NCI-H2081 treated with DMSO at 0.1 percent for 48 hours (cell line): ENCODE data around the gene BRI3BP.
"Not testable (repeated sequence)": the region's sequence is repeated elsewhere in the genome, so short reads cannot be mapped to it uniquely, and the experiment has no call there.

ENCODE experiments used
- DNase-seq: peaks from one replicate; lab custom pipeline; 2025; lab: John Stamatoyannopoulos, UW

BRI3BP gene

DNA sequence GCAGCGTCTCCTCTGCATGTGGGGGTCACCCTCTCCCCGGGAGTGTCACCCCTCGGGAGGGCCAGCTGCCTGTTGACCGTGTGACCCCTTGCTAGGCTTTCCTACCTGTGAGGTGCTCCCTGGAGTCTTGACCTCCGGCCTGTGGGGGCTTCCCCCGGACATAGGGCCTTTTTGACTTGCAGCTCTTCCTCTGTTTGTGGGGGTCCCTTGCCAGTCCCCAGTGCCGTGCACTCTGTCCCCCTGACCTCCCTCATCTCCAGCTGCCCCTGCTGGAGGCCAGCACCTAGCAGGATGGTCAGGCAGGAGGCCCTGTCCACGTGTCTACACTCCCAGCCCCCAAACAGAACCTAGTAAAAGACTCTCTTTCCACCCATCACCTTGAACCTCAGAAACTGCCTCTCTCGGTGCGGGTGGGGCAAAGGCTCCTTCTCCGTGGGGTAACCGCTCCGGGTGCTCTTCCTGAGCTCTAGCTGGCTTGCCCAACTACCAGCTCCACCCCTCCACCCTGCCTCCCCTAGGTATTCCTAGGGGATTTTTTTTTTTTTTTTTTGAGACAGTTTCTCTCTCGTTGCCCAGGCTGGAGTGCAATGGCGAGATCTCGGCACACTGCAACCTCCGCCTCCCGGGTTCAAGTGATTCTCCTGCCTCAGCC lies 72.6 kb downstream of the BRI3BP start:
- DNase-seq: no peak

DNA sequence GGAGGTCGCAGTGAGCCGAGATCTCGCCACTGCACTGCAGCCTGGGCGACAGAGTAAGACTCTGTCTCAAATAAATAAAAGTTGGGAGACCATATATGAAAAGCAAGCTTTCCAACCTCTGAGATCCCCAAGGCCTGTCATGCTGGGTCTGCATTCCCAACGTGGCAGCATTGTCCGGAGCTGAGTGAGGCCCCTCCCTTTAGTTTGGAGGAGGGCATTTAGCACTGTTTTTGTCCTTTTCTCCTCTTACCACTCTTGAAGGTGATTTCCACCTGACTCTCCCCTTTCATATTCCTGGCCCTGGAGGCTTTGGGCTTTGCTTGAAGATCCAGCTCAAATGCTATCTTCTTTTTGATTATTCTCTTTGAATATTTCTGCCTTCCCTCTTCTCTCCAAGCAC lies 74.9 kb downstream of the BRI3BP start:
- DNase-seq: no peak

DNA sequence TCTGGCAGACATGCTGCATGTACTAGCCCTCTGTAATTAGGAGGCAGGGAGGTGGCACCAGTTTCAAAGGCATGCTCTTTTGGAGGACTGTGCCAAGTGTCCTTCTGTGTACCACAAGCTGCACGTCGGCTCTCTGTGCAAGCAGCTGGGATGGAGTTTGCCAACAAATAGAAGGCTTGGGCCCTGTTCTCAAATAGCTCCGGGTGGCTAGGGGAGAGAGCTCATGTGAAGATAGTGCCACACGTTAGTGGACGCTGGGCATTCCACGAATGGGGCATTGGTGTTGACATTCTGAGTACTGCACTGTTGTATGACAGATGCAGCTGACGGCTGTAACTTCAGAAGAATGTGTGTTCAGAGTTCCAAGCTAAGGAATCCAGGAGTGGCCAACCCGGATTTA lies 76.2 kb downstream of the BRI3BP start:
- no peak for DNase-seq

DNA sequence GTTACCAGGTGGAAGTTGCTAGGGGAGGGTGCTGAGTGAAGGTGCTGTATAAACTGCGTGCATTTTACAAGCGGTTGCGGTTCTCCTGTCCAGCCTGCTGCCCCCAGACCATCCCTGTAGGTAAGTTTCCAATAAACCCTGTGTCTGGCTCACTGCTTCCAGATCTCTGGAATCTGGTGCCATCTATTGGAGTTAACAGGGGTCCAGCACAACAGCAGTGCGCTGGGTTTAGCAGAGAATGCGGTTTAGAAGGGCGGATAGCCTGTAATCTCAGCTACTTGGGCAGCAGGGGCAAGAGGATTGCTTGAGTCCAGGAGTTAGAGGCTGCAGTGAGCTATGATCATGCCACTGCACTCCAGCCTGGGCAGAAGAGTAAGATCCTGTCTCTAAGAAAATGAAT lies 76.7 kb downstream of the BRI3BP start:
- no peak for DNase-seq

DNA sequence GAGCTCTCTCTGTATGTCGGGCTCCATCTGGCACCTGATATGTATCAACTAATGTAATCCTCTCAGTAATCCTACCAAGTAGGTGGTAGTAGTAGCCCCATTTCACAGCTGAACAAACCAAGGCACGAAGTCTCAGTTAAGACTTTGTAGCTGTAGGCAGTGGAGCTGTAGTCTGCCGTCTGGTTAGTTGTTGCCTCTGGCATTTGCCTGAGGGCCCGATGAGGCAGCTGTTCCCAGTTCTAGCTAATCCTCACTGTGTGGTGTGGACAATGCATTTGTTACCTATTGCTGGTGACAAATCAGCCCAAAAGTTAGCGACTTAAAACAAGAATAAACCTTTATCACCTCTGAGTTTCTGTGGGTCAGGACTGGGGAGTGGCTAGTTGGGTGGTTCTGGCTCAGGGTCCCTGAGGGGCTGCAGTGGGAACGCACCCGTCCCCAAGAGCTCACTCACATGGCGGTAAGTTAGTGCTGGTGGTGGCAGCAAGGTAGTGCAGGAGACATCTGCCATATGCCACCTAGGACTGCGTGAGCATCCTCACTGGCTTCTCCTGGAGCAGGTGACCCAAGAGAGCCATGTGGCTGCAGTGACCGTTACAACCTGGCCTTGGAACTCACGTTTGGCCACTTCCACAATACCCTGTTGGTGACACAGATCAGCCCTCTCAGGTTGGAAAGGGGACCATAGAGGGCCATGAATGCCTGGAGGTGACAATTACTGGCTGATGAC lies 77.4 kb downstream of the BRI3BP start:
- DNase-seq: no peak

DNA sequence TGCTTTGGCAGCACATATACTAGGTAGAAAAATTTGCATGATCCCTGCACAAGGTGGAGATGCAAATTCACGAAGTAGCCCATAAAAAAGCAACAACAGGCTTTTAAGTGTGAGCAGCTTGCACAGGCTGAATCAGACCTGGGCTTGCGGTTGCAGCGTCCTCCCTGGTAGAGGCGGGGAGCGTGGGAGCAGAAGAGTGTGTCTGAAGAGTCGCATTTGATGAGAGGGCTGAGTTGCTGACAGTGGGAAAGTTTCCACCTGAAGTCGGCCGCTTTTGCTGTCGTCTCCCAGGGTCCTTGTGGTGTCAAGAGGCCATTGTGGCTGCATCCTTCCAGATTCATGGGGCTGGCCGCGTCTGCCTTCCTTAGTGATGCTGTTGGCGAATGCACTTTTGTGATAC lies 78.0 kb downstream of the BRI3BP start:
- DNase-seq: no peak

DNA sequence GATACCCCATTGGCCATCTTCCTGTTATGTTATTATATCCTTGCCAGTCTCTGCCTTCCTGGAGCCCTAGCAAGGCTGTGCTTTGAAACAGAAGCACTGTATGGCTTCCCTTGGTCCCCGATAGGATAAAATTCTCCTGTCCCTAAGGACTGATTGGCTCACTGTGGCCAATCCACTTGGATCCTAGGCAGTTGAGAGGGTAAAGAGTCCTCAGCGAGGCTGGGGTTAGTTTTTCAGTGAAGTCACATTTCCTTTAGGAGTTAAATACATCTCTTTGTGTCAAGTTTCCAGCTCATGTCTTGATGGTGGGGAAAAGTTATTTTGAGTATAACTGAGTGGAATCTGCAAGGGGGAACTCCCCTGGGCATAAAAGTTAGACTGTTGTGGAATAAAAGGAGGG lies 79.1 kb downstream of the BRI3BP start:
- DNase-seq: no peak

DNA sequence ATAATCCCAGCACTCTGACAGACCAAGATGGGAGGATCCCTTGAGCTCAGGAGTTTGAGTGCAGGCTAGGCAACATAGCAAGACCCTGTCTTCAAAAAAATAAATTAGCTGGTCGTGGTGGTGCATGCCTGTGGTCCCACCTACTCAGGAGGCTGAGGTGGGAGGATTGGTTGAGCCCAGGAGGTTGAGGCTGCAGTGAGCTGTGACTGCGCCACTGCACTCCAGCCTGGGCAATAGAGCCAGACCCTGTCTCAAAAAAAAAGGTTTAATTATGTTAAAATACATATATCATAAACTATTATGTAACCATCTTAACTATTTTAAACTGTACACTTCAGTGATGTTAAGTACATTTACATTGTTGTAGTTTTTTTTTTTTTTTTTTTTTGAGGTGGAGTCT lies 80.8 kb downstream of the BRI3BP start:
- DNase-seq: not testable (repeated sequence)

DNA sequence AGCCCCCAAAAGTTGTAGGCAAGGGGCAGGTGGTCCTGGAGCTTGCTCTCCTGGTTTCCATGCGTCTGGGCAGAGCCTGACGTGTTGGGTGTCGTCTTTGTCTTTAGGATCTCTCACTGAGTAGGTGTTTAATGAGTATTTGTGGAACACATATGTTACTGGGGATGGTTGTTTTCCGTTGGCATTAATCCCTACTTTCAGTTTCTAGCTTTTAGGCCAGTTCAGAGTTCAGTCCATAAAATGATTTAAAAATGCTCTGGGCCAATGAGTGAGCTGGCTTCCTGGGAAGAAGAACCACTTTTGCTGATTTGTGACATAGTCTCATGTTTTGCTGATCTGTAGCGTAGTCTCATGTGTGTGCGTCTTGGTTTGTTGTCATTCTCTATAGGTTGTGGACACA lies 82.7 kb downstream of the BRI3BP start:
- no peak for DNase-seq

DNA sequence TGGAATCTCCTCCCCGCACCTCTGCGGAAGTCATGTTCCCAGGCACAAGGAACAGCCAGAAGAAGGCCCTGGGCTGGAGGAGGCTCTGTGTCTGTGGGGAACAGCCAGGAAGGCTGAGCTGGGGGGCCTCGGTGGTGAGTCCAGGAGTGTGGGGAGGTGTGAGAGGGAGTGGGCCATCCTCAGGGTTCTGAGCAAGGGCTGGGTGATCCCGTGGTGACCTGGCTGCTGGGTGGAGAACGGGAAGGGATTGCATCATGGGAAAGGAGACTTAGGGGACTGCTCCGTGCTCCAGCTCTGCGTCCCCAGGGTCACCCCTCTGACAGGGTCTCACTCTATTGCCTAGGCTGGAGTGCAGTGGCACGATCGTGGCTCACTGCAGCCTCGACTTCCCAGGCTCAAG lies 85.6 kb downstream of the BRI3BP start:
- no peak for DNase-seq

DNA sequence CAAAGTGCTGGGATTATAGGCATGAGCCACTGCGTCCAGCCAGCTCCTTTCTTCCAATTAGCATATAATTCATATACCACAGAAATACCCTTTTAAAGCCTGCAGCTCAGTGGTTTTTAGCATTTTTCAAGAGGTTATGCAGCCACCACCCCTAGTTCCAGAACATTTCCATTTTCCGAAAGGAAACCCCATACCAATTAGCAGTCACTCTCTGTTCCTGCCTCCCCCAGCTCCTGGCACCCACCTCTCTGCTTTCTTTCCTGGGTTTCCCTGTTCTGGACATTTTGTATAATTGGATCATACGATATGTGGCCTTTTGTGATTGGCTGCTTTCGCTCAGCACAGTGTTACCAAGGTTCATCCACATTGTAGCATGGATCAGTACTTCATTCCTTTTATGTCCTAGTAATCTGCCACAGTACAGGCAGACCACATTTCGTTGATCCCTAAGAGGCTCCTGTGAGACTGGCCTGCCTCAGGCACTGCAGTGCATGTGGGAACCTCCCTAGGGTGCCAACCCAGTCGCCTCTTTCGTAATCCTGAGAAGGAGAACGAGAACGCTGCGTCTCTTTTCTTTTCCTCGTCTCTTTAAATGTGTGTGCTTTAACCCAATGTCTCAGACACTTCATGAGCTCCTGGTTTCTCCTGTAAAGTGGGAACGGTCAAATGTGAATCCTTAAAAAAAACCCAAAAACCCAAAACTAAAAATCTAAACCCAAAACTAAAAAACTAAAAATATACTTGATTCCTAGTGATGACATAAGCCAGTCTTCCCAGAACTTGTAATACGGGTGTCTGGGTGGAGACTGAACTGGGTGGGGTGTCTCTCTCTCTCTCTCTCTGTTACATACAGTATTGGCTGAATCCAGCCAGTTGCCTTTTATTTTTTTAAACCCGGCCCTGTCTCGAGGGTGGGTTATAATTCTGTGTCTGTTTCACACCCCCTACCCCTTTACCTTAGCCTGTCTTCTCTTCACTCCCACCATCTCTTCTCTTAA lies 86.5 kb downstream of the BRI3BP start:
- no peak for DNase-seq
